H9 (cell line): ENCODE results near the gene FKBP1C. TPM values are rescaled to one million over a fixed set of nuclear protein-coding genes. Genes with fewer than 3 reads are reported as not detected.
"Not testable (repeated sequence)": the region's sequence is repeated elsewhere in the genome, so short reads cannot be mapped to it uniquely, and the experiment has no call there.

Source experiments
- DNase-seq: peaks from one replicate; pipeline ENCODE4 v3.0.0-alpha.2; 2017
- H2AFZ ChIP-seq: one replicate; pipeline ENCODE4 v1.6.1; 2013; ENCODE audit warnings: mild to moderate bottlenecking, low read length, control low read depth, moderate library complexity
- H2AK5ac ChIP-seq: 2 replicates; pipeline ENCODE4 v1.6.1; 2013; ENCODE audit warnings: low read length, control low read depth, mixed read lengths; ENCODE audit not compliant: insufficient read length
- H2BK120ac ChIP-seq: one replicate; pipeline ENCODE4 v1.6.1; 2013; ENCODE audit warnings: low read depth, mild to moderate bottlenecking, low read length, control low read depth, inconsistent platforms; ENCODE audit not compliant: poor library complexity, severe bottlenecking
- H2BK12ac ChIP-seq: 2 replicates; pipeline ENCODE4 v1.6.1; 2013; ENCODE audit warnings: low read length, control low read depth, mixed read lengths, low read depth; ENCODE audit not compliant: insufficient read length
- H2BK15ac ChIP-seq: 2 replicates; pipeline ENCODE4 v1.6.1; 2013; ENCODE audit warnings: low read depth, low read length, control low read depth
- H2BK20ac ChIP-seq: one replicate; pipeline ENCODE4 v1.6.1; 2013; ENCODE audit warnings: low read depth, mild to moderate bottlenecking, low read length, control low read depth, inconsistent platforms; ENCODE audit not compliant: poor library complexity, severe bottlenecking
- H2BK5ac ChIP-seq: 2 replicates; pipeline ENCODE4 v1.6.1; 2013; ENCODE audit warnings: low read length, control low read depth, mixed read lengths; ENCODE audit not compliant: insufficient read length
- H3K14ac ChIP-seq: 2 replicates; pipeline ENCODE4 v1.6.1; 2013; ENCODE audit warnings: low read length, control low read depth; ENCODE audit not compliant: insufficient read depth
- H3K18ac ChIP-seq: 2 replicates; pipeline ENCODE4 v1.6.1; 2013; ENCODE audit warnings: low read depth, mild to moderate bottlenecking, mixed read lengths, low read length, control low read depth; ENCODE audit not compliant: insufficient read length
- H3K23ac ChIP-seq: 2 replicates; pipeline ENCODE4 v1.6.1; 2013; ENCODE audit warnings: low read length, control low read depth, mixed read lengths, low read depth; ENCODE audit not compliant: insufficient read length
- H3K23me2 ChIP-seq: 2 replicates; pipeline ENCODE4 v1.6.1; 2013; ENCODE audit warnings: low read depth, mild to moderate bottlenecking, mixed read lengths, low read length, control low read depth; ENCODE audit not compliant: insufficient read length, poor library complexity, severe bottlenecking
- H3K27ac ChIP-seq: 2 replicates; pipeline ENCODE4 v1.5.1; 2013; ENCODE audit warnings: low read length, control low read depth, mixed read lengths, low read depth; ENCODE audit not compliant: insufficient read length
- H3K27me3 ChIP-seq: 2 replicates; pipeline ENCODE4 v1.6.1; 2013; ENCODE audit warnings: low read length, control low read depth, inconsistent platforms; ENCODE audit not compliant: insufficient read depth
- H3K4ac ChIP-seq: 2 replicates; pipeline ENCODE4 v1.6.1; 2013; ENCODE audit warnings: low read depth, mild to moderate bottlenecking, control low read depth, inconsistent platforms, low read length, moderate library complexity
- H3K4me1 ChIP-seq: 2 replicates; pipeline ENCODE4 v1.6.1; 2013; ENCODE audit warnings: low read length, control low read depth, inconsistent platforms; ENCODE audit not compliant: insufficient read depth
- H3K4me2 ChIP-seq: 2 replicates; pipeline ENCODE4 v1.6.1; 2013; ENCODE audit warnings: low read length, control low read depth, mixed read lengths; ENCODE audit not compliant: insufficient read length, insufficient read depth
- H3K56ac ChIP-seq: 2 replicates; pipeline ENCODE4 v1.6.1; 2013; ENCODE audit warnings: low read depth, mild to moderate bottlenecking, mixed read lengths, low read length, control low read depth; ENCODE audit not compliant: insufficient read length
- H3K79me1 ChIP-seq: 2 replicates; pipeline ENCODE4 v1.6.1; 2013; ENCODE audit warnings: low read depth, mild to moderate bottlenecking, moderate library complexity, low read length, control low read depth, inconsistent platforms; ENCODE audit not compliant: insufficient read depth, poor library complexity, severe bottlenecking
- H3K79me2 ChIP-seq: 2 replicates; pipeline ENCODE4 v1.6.1; 2013; ENCODE audit warnings: low read length, control low read depth, inconsistent platforms; ENCODE audit not compliant: insufficient read depth
- H3K9ac ChIP-seq: 2 replicates; pipeline ENCODE4 v1.6.1; 2013; ENCODE audit warnings: low read length, control low read depth, mixed read lengths; ENCODE audit not compliant: insufficient read length; ENCODE audit errors: extremely low read depth
- H3K9me3 ChIP-seq: one replicate; pipeline ENCODE4 v1.6.1; 2013; ENCODE audit warnings: low read depth, low read length, inconsistent platforms; ENCODE audit not compliant: control insufficient read depth
- H3T11ph ChIP-seq: one replicate; pipeline ENCODE4 v1.6.1; 2013; ENCODE audit warnings: mild to moderate bottlenecking, low read length, control low read depth, inconsistent platforms
- H4K20me1 ChIP-seq: one replicate; pipeline ENCODE4 v1.6.1; 2013; ENCODE audit not compliant: control insufficient read depth, insufficient read length, insufficient read depth
- H4K5ac ChIP-seq: 2 replicates; pipeline ENCODE4 v1.6.1; 2013; ENCODE audit warnings: low read depth, mild to moderate bottlenecking, mixed read lengths, low read length, control low read depth; ENCODE audit not compliant: insufficient read length
- H4K8ac ChIP-seq: replicated peaks from 2 replicates; pipeline ENCODE4 v1.6.1; 2013; ENCODE audit warnings: low read length, control low read depth, mixed read lengths, low read depth; ENCODE audit not compliant: insufficient read length
- H4K91ac ChIP-seq: 2 replicates; pipeline ENCODE4 v1.6.1; 2013; ENCODE audit warnings: low read depth, mild to moderate bottlenecking, moderate library complexity, mixed read lengths, low read length, control low read depth; ENCODE audit not compliant: insufficient read length
- H3K27ac Mint-ChIP-seq, 3 experiments: 2 replicates in 2 of 3; 3 replicates in 1 of 3; pipeline ENCODE4 v1.8.0; 2020 to 2021; ENCODE audit warnings: mixed read lengths in 3 of 3, mild to moderate bottlenecking in 1 of 3, moderate library complexity in 1 of 3
- H3K27me3 Mint-ChIP-seq: 2 replicates; pipeline ENCODE4 v1.8.0; 2021; ENCODE audit warnings: low read depth, mild to moderate bottlenecking, moderate library complexity, mixed read lengths
- H3K36me3 Mint-ChIP-seq, 3 experiments: 2 replicates in 2 of 3; 3 replicates in 1 of 3; pipeline ENCODE4 v1.8.0; 2020 to 2021; ENCODE audit warnings: low read depth in 3 of 3, mixed read lengths in 3 of 3; ENCODE audit not compliant: insufficient read depth in 1 of 3
- H3K4me1 Mint-ChIP-seq, 2 experiments: 2 replicates each; pipeline ENCODE4 v1.8.0; 2020; ENCODE audit warnings: mixed read lengths in 2 of 2
- H3K4me3 Mint-ChIP-seq, 2 experiments: 2 replicates in 1 of 2; 3 replicates in 1 of 2; pipeline ENCODE4 v1.8.0; 2020 to 2021; ENCODE audit warnings: mild to moderate bottlenecking in 2 of 2, mixed read lengths in 2 of 2, moderate library complexity in 1 of 2
- H3K9me3 Mint-ChIP-seq, 2 experiments: 2 replicates in 1 of 2; 3 replicates in 1 of 2; pipeline ENCODE4 v1.8.0; 2020; ENCODE audit warnings: mild to moderate bottlenecking in 2 of 2, mixed read lengths in 2 of 2, moderate library complexity in 1 of 2
- WGBS: extraction: QIAGEN DNeasy Blood & Tissue Kit; methylation state at CpG from one replicate; pipeline ENCODE4 v1.1.7; 2013; ENCODE audit warnings: missing lambda C conversion rate, low lambda C conversion rate, mixed read lengths; ENCODE audit not compliant: insufficient read length; ENCODE audit errors: extremely low coverage; 5-methylcytosine and 5-hydroxymethylcytosine counted together
- total RNA-seq: library from RNA; stranded (reverse); gene quantifications from 2 replicates; pipeline ENCODE4 v1.2.1, GENCODE V29; 2021

FKBP1C gene
- total RNA-seq, 1 experiment from 2014 or later = 0.52 TPM

DNA sequence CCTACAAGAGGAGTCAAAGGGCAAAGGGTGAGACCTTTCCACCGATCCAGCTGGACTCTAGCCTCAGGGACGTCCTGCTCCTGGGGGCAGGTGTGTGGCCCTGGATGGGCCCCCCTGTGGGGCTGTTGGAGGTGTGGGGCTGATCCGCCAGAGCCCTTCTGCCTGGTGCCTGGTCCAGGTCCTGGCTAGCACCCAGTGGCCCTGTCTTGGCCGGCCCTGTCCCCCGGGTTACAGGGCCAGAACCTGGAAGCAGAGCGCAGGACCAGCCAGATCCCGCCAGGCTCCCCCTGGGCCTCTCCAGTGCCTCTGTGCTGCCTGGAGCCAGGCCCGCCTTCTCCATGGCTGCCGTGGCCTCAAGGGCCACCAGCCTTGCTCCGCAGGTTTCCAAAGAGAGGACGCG is 19.2 kb downstream of the FKBP1C start:
- not testable (repeated sequence) for H2BK15ac ChIP-seq, H2BK20ac ChIP-seq, H3T11ph ChIP-seq, H3K14ac ChIP-seq, H3K4ac ChIP-seq, H3K79me2 ChIP-seq, H3K27ac ChIP-seq, H3K9ac ChIP-seq, H3K4me1 Mint-ChIP-seq, H3K27me3 ChIP-seq, H4K20me1 ChIP-seq, DNase-seq, H2BK12ac ChIP-seq, H3K79me1 ChIP-seq, H4K8ac ChIP-seq, H2AK5ac ChIP-seq, H3K56ac ChIP-seq, H4K5ac ChIP-seq, H2AFZ ChIP-seq, H3K4me1 ChIP-seq, H3K9me3 ChIP-seq, H3K4me2 ChIP-seq, H3K18ac ChIP-seq, H3K27me3 Mint-ChIP-seq, H4K91ac ChIP-seq, H3K27ac Mint-ChIP-seq, H3K23ac ChIP-seq, H3K23me2 ChIP-seq, H2BK120ac ChIP-seq, H3K4me3 Mint-ChIP-seq, H2BK5ac ChIP-seq
- no CpG with 5 or more reads among the region's 12 CpGs for WGBS
- Mint-ChIP-seq H3K36me3 (peaks cover 3 to 25% (median 8%) of the 10 kb centered on the region in 3 experiments; a peak in 4 of 7 replicates), H3K9me3 (peaks cover 23 to 28% of the 10 kb centered on the region in 2 experiments)
